HCEC 1CT (cell line): ENCODE results near the gene ZBP1.

Experiments used
- DNase-seq: peaks from one replicate; pipeline ENCODE4 v3.0.0-alpha.2; 2017

Gene ZBP1, protein sequence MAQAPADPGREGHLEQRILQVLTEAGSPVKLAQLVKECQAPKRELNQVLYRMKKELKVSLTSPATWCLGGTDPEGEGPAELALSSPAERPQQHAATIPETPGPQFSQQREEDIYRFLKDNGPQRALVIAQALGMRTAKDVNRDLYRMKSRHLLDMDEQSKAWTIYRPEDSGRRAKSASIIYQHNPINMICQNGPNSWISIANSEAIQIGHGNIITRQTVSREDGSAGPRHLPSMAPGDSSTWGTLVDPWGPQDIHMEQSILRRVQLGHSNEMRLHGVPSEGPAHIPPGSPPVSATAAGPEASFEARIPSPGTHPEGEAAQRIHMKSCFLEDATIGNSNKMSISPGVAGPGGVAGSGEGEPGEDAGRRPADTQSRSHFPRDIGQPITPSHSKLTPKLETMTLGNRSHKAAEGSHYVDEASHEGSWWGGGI

GRCh38 chr20:57620274-57620990 is at the start of gene ZBP1:
Gene ZBP1, minus strand, starts transcription at chr20:57620426. Its CDS starts 131 bp downstream, at chr20:57620295.
- no peak for DNase-seq

GRCh38 chr20:57669632-57670031 is 49.4 kb upstream of the ZBP1 start:
- DNase-seq, result no peak

DNA sequence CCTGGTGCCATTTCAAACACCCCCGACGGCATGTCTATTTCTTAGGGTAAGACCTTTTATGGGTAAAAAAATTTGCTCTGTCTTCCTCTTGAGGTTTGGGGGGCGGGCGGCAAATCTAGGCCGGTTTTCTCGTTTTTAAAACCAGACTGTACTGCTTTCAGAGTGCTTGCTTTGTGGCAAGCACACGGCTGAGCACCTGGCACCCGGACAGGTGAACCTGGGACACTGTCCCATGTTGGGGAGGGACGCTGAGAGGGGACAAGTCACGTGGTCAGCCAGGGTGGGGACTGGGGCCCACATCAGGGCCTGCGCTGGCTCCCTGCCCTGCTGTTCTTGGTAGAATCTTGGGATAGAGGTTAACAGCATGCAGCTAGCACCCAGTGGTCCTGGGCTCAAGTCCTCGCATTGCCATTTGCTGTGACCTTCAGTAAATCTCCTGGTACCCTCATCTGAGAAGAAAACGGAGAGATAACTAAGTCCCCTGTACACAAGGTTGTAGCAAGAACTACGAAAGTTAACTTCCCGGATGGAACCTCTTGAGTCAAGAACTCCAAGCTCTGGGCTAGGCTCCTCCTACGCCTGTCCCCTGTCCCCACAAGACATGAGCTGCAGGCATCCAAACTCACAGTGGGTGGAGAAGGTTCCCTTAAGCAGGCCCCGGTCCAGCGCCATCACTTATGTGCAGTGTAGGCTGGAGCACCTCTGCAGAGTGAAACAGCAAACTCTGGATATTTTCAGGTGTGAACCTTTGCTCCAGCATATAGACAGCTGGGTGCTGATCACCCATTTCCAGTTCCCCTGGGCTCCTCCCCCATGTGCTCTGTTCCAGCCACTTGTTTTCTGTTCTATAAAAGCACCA is 47.9 kb upstream of the ZBP1 start:
- no peak for DNase-seq

- no peak for DNase-seq
These were observed 47.2 kb upstream of the ZBP1 start for GRCh38 chr20:57667388-57667787.

GRCh38 chr20:57666834-57667157 is 46.6 kb upstream of the ZBP1 start:
- DNase-seq, result no peak

DNA sequence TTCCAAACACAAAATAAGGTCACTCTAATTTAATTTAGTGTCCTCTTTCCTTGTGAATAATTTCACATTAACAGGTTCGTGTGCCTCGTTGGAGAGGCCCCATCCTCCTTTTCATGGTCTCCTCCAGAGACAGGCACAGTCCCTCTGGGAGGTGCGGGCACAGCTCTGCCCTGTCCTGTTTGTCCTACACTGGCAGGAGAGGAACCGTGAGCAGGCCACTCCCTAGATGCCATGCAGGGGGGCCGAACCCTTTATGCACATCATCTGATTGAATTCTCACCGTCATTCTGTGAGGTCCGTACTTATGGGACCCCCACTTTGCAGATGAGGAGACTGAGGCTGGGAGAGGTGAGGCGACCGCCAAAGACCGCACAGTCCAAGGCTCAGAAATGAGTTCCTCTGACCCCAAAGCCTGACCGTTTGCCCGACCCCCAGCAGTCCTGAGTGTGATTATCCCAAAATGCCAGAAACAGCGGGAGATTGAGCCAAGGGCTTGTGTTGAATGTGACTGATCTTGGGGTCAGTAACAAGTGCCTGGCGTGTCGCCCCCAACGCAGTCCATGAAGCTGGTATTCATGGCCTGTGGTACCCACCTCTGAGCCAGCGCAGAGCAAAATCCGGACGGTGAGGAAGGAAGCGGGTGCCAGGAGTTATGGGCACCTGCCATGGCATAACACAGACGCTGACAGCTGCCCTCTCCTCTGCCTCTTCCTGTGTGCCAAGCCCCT is 46.0 kb upstream of the ZBP1 start:
- DNase-seq, result no peak

DNA sequence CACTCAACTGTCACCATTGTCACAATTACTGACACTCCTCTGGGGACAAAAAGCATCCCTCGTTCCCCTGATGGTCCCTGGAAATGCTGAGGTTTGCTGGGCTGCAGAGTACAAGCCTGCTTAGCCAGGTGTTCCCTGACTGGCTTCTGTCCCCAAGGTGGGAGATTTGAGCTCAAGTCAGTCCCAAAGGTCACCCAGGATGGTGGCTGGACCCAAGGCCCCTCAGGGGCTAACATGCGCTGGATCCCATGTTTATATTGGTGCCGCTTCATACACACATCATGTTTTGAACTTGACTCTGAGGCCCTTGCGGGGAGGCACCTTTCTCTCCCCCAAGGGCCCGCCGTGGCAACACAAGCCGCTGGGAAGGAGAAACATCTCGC is 45.4 kb upstream of the ZBP1 start:
- no peak for DNase-seq

GRCh38 chr20:57664924-57665588 is 44.8 kb upstream of the ZBP1 start:
- DNase-seq, result no peak

DNA sequence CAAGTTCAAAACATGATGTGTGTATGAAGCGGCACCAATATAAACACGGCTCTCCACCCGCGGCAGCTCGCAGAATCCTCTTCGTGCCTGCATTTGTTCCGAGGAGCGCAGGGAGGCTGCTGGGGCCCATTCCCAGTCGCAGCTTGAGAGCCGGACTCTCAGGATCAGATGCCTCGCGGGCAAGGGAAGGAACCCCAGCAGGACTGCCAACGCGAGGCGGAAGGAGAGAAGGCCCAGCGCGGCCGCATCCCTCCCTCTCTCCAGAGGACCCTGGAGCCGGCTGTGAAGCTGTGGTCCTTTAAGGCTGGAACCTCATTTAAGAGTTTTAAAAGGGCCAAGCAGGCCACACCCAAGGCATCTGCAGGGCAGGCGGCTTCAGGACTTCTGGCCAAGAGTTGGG is 44.2 kb upstream of the ZBP1 start:
- no peak for DNase-seq

- DNase-seq, result no peak
These were observed 43.6 kb upstream of the ZBP1 start for GRCh38 chr20:57663681-57664451.

- no peak for DNase-seq
These were observed 43.0 kb upstream of the ZBP1 start for GRCh38 chr20:57663241-57663640.

DNA sequence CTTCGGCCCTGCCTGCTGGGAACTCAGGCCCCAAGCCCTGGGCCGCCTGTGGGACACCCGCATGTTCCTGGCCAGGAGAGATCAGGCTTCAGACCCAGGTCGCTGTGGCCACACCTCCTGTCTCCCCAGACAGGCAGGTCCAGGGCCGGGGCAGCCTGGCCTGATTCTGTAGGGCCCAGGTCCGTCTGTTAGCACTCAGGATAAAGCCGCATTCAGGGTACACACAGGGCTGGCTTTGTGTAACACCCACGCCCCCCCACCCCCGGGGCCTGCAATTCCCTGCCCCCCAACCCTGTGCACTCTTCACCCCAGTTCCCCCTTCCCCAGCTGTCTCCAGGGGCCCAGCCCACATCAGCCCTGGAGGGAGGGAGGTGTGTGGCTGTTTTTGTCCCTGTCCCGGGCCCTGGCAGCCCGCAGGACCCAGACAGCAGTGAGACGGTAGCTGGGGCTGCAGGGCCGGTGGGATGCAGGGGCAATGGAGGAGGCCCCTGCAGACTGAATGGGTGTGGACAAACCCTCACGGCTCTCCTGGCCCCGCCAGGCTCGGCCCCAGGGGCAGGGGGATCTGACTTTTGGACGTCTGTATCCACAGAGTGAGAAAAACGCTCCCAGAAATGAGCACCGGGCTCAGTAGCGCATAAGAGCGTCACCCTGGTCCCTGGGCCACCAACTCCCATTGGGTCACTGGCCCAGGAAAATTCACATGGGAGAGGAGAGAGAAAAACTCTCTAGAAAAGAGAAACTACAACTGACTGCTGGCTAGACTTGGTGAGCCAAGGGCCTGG is 42.4 kb upstream of the ZBP1 start:
- no peak for DNase-seq

- no peak for DNase-seq
These were observed 41.7 kb upstream of the ZBP1 start for GRCh38 chr20:57661746-57662455.

DNA sequence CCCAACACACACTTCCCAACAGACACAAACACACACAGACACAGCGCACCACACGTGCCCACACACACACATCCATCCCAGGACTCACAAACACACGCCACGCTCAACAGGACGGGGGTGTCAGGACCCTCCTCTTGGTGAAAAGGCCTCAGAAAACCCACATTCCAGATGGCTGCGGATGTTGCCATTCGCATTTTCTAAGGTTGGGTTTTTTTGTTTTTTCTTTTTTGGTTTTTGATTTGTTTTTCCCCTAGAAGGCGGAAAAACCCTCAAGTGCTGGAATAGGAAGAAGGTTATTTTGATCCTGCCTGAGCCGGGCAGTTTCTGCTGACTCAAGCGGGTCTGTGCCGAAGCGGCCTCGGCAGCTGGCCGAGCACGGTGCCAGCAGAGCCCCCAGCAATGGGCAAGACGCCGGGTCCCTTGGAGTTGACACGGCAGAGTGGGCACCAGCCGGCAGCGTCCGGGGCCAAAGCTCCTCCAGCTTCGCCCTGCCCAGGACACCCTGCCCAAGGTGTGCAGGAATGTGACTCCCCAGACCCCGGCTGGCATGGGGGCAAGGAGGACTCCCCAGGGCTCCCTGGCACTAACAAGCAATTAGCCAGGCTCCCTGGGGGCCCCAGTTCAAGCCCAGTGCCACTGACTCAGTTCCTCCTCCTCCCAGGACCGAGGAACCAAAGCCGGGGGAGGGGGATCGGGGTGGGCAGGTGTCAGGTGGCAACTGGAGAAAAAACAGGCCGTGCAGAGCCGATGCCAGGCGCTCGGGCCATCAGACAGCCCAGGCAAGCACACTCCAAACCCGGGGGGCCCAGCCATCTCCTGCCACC is 40.9 kb upstream of the ZBP1 start:
- DNase-seq, result no peak

DNA sequence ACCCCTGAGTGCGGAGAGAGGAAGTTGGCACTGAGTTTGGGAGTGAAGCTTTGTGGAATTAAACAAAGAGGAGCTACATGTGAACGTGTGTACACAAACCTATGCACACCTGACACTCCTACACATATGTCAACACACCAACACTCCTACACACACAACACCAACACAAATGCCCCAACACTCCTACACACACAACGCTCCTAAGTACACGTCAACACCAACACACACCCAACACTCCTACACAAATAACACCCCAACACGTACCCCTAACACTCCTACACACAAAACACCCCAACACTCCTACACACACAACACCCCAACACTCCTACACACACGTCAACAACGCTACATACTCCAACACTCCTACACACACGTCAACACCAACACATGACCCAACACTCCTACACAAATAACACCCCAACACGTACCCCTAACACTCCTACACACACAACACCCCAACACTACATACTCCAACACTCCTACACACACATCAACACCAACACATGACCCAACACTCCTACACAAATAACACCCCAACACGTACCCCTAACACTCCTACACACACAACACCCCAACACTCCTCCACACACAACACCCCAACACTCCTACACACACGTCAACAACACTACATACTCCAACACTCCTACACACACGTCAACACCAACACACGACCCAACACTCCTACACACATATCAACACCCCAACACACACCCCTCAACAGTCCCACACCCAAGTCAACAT is 40.1 kb upstream of the ZBP1 start:
- no peak for DNase-seq

GRCh38 chr20:57659517-57660180 is 39.4 kb upstream of the ZBP1 start:
- no peak for DNase-seq

- DNase-seq, result no peak
These were observed 38.7 kb upstream of the ZBP1 start for GRCh38 chr20:57658833-57659516.
